ENCODE measurements around the gene DAPP1. TPM values are rescaled to one million over a fixed set of nuclear protein-coding genes. Genes with fewer than 3 reads are reported as not detected.

The DAPP1 gene
- total and polyA plus RNA-seq, 8 donors, result 0.09 to 2.7 (median 0.38) TPM

DNA sequence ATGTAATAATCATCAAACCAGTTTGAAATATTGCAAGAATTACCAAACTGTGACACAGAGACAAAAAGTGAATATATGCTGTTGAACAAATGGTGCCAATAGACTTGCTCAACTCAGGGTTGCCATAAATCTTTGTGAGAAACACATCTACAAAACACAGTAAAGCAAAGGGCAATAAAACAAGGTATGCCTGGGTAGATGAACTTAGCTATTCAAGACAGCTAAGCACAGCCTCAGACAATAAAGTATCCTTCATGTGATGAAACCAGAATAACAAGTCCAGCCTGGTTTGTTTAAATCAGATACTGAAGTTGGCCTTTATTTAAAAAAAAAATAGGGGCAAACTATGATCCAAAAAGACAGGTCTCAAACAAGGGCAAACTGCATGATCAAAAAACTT, 58.4 kb downstream of the DAPP1 start:
- peaks cover 0 to 12% (median 3%) of the 10 kb centered on the region in 3 donors for H3K36me3 ChIP-seq
- DNase-seq, result no peak
- FAIRE-seq, result no peak
- no peak overlapping the region for H3K27ac ChIP-seq
- no peaks in the 10 kb centered on the region for H3K9me3 ChIP-seq
- H3K4me3 ChIP-seq, result no peak overlapping the region
- intact Hi-C loops (cut with DNase I), result no loop called here
- TF ChIP-seq, protein P1, sequence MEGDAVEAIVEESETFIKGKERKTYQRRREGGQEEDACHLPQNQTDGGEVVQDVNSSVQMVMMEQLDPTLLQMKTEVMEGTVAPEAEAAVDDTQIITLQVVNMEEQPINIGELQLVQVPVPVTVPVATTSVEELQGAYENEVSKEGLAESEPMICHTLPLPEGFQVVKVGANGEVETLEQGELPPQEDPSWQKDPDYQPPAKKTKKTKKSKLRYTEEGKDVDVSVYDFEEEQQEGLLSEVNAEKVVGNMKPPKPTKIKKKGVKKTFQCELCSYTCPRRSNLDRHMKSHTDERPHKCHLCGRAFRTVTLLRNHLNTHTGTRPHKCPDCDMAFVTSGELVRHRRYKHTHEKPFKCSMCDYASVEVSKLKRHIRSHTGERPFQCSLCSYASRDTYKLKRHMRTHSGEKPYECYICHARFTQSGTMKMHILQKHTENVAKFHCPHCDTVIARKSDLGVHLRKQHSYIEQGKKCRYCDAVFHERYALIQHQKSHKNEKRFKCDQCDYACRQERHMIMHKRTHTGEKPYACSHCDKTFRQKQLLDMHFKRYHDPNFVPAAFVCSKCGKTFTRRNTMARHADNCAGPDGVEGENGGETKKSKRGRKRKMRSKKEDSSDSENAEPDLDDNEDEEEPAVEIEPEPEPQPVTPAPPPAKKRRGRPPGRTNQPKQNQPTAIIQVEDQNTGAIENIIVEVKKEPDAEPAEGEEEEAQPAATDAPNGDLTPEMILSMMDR (IDR thresholded peaks at IDR 0.05), result no peak
- no peak for ATAC-seq
- no peaks in the 10 kb centered on the region for H3K27me3 ChIP-seq
- H3K4me1 ChIP-seq, result no peaks in the 10 kb centered on the region

DNA sequence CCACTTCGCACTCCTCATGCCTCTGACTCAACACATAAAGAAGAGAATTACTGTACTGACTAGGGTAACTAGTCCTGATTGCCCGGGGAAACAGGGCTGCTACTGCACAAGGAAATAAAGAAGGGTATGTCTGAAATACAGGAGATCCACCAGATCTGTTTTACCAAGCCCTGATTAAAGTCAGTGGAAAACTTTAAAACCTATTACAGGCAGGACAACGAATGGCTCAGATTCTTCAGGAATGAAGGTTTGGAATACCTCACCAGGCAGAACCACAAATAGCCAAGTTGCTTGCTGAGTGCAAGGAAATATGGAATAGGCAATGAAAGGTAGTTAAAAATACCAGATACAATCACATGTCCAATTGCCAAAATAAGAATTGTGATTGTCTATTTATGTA, 60.3 kb downstream of the DAPP1 start:
- 88 to 92% methylated on average over 3 of the region's 3 CpGs for WGBS, 2 donors
- intact Hi-C loops (cut with DNase I), result no loop called here
- H3K4me1 ChIP-seq, result no peaks in the 10 kb centered on the region
- no peaks in the 10 kb centered on the region for H3K9me3 ChIP-seq
- FAIRE-seq, result no peak
- H3K36me3 ChIP-seq, result peaks cover 0 to 30% (median 21%) of the 10 kb centered on the region in 3 donors
- TF ChIP-seq, protein P1 (IDR thresholded peaks at IDR 0.05), result no peak
- no peak overlapping the region for H3K4me3 ChIP-seq
- ATAC-seq, result no peak
- H3K27ac ChIP-seq, result no peak overlapping the region
- H3K27me3 ChIP-seq, result no peaks in the 10 kb centered on the region
- no peak for DNase-seq

DNA sequence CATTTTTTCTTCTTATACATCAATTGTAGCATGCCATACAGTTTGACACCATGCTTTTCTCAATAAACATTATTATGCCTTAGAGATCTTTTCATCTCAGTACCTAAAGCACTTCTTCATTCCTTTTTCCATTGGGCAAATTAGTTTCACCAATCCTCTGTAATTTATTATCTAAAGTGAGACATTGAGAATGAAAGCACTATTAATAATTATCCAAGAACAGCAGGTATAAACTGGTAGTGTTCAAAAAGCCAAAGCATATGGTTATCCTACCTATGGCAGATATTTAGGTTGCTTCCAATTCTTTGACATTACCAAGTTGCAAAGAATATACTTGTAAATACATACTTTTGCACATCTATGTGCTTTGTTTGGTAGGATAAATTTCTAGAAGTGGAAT, 62.0 kb downstream of the DAPP1 start:
- intact Hi-C loops (cut with DNase I), result no loop called here
- H3K4me3 ChIP-seq, result no peak overlapping the region
- DNase-seq (no peak), FAIRE-seq (no peak), ATAC-seq (no peak)
- no peaks in the 10 kb centered on the region for H3K4me1 ChIP-seq
- no peaks in the 10 kb centered on the region for H3K9me3 ChIP-seq
- TF ChIP-seq, protein P1 (IDR thresholded peaks at IDR 0.05), result no peak
- H3K36me3 ChIP-seq, result peaks cover 0 to 33% (median 21%) of the 10 kb centered on the region in 3 donors
- no peak overlapping the region for H3K27ac ChIP-seq
- no peaks in the 10 kb centered on the region for H3K27me3 ChIP-seq

DNA sequence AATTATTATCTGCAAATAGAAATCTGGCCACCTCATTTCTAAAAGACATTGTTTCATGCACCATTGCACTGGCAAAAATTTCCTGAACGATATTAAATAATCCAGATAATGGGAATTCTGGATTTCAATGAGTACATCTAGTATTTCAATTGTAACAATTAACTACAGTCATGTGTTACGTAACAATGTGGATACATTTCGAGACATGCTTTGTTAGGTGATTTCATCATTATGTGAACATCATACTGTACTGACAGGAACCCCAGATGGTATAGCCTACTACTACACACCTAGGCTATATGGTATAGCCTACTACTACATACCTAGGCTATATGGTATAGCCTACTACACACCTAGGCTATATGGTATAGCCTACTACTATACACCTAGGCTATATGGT, 62.8 kb downstream of the DAPP1 start:
- Histone ChIP-seq H3K27ac (no peak overlapping the region), H3K36me3 (peaks cover 0 to 36% (median 21%) of the 10 kb centered on the region in 3 donors), H3K4me1 (no peaks in the 10 kb centered on the region), H3K27me3 (no peaks in the 10 kb centered on the region), H3K9me3 (no peaks in the 10 kb centered on the region), H3K4me3 (no peak overlapping the region)
- TF ChIP-seq, protein P1 (IDR thresholded peaks at IDR 0.05), result no peak
- WGBS, 2 donors, result 86 to 90% methylated on average over 3 of the region's 3 CpGs
- FAIRE-seq (no peak), DNase-seq (no peak), ATAC-seq (no peak)
- intact Hi-C loops (cut with DNase I), result no loop called here

DNA sequence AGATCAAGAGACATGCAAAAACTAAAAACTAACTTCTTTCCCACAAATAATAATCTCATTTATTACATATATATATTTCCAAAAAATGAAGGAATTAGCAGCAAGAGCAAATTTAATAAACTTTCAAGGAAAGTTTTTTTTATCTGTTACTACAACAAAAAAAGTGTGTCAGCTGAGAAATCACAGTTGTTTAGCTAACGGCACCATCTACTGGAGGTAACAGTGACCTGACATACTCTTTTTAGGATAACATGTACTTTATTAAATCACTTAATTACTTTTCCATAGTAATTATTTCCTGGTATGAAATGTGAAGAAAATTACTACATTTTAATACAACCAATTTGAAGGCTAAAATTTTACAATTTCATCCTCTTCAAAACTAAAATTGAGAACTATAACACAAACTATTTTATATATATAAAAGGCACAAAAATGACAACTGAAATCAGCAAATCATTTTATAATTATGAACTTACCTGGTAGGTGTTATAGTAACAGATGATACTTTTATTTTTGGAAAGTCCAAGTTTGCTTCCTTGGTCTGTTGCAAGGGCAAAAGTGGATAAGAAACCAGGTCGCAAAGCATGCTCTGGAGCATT, 68.5 kb downstream of the DAPP1 start:
- intact Hi-C loops (cut with DNase I), result no loop called here
- ATAC-seq (peak in 1 of 4 donors; percentile 56), DNase-seq (no peak), FAIRE-seq (peak; percentile 95)
- Histone ChIP-seq H3K27ac (no peak overlapping the region), H3K36me3 (peaks cover 0 to 24% (median 17%) of the 10 kb centered on the region in 3 donors), H3K4me1 (peaks cover 3 to 9% (median 9%) of the 10 kb centered on the region in 3 donors), H3K4me3 (no peak overlapping the region), H3K27me3 (no peaks in the 10 kb centered on the region), H3K9me3 (no peaks in the 10 kb centered on the region)
- TF ChIP-seq, protein P1 (IDR thresholded peaks at IDR 0.05), result peak in 2 of 4 donors; percentile 16 to 27
- WGBS, 2 donors, result 61 to 65% methylated on average over 2 of the region's 2 CpGs
